GM13977 (cell line): ENCODE measurements around the gene PGAP6.
A peak's percentile ranks its signal among the peaks of the same experiment; 100 is the strongest.
"Not testable (repeated sequence)": the region's sequence is repeated elsewhere in the genome, so short reads cannot be mapped to it uniquely, and the experiment has no call there.

ENCODE experiments used
- DNase-seq: peaks from one replicate; pipeline ENCODE4 v3.0.0; 2012; ENCODE audit warnings: low spot score
- CTCF ChIP-seq: IDR thresholded peaks from 2 replicates; pipeline ENCODE4 v1.5.1; 2012; ENCODE audit warnings: mild to moderate bottlenecking, control low read depth; ENCODE audit not compliant: insufficient read depth; ENCODE audit errors: extremely low read depth, missing control alignments
- in situ Hi-C: fragments of 300-500 bp; cut with MboI; formaldehyde crosslinking; loops from one replicate; pipeline ENCODE4 v1.12.0; 2022; ENCODE audit warnings: low sequenced_read_pairs, low pct_unique_long_range_greater_than_20kb, mixed read lengths, inconsistent platforms; ENCODE audit not compliant: unreplicated experiment

PGAP6 gene

DNA sequence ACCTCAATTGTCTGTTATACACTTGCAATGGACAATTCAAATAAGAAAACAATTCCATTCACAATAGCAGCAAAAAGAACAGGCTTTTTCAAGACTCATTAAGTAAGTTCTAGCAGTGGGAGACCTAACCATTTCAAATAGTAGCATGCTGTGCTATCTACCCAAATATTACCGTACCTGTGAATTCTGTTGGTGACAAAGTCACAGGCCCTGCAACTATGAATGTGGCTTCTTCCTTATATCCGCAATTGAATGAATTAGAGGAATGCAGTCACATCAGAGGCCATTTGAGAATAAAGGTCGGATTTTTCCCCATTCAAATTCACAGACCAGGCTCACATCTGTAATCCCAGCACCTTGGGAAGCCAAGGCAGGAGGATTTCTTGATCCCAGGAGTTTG, 14.4 kb upstream of the PGAP6 start:
- in situ Hi-C loops = no loop called here
- no peak for DNase-seq
- no peak for TF ChIP-seq CTCF

- peak; percentile 78 for DNase-seq
- TF ChIP-seq CTCF = peak; percentile 44
- in situ Hi-C loops = no loop called here
Observed at GRCh38 chr16:392450-393030, 10.8 kb upstream of the PGAP6 start.

GRCh38 chr16:391885-392335, 10.1 kb upstream of the PGAP6 start:
- TF ChIP-seq CTCF = peak; percentile 84
- peak; percentile 73 for DNase-seq
- in situ Hi-C loops = no loop called here

DNA sequence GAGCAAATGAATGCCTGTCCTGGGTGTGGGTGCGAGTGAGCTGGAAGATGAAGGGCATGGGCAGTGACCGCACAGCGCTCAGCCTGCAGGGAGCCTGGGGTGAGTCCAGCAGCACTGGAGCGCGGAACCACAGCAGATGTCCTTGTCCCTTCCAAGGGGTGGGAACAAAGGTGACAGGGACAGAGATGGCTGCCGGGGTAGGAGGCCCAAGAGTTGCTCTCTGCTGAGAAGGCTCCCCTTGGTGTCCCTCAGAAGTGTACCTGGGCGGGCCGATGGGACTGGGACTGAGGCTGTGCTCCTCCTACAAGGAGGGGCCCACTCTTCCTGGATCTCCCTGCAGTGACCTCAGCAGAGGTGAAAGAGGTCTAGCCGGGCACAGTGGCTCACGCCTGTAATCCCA, 7.6 kb upstream of the PGAP6 start:
- no peak for DNase-seq
- TF ChIP-seq CTCF = no peak
- in situ Hi-C loops = no loop called here

GRCh38 chr16:387761-388666, 6.2 kb upstream of the PGAP6 start:
- in situ Hi-C loops, DNase-seq: not testable (repeated sequence)

GRCh38 chr16:386641-387156, 4.9 kb upstream of the PGAP6 start:
- DNase-seq = no peak
- in situ Hi-C loops = no loop called here
- TF ChIP-seq CTCF = no peak
